Islet precursor cell (in vitro differentiated cells): ENCODE measurements around the gene GP1BA.

ENCODE experiments used
- DNase-seq: peaks from one replicate; pipeline ENCODE4 v3.0.0-alpha.2; 2018

GP1BA gene

GRCh38 chr17:4938688-4939545, 6.8 kb downstream of the GP1BA start:
- peak; percentile 45 for DNase-seq

- DNase-seq = no peak
Observed at GRCh38 chr17:4939546-4939795, 7.4 kb downstream of the GP1BA start.

GRCh38 chr17:4939796-4940554, 7.9 kb downstream of the GP1BA start, which contains the start of the genes RNF167 and SLC25A11:
Gene RNF167, plus strand, starts transcription at chr17:4940268. Its CDS starts 642 bp downstream, at chr17:4940910.
Gene SLC25A11, minus strand, starts transcription at chr17:4940046. Its CDS starts 136 bp downstream, at chr17:4939910.
- DNase-seq = peak; percentile 100

GRCh38 chr17:4940555-4941318, 8.7 kb downstream of the GP1BA start:
- DNase-seq = no peak

- DNase-seq = no peak
Observed at GRCh38 chr17:4941319-4941610, 9.2 kb downstream of the GP1BA start.

- DNase-seq = no peak
Observed at GRCh38 chr17:4942760-4943508, 10.9 kb downstream of the GP1BA start.

GRCh38 chr17:4944163-4944553, 12.1 kb downstream of the GP1BA start:
- DNase-seq = no peak

- no peak for DNase-seq
Observed at GRCh38 chr17:4944554-4945175, 12.6 kb downstream of the GP1BA start.

- DNase-seq = peak; percentile 97
Observed at GRCh38 chr17:4945176-4945943, 13.3 kb downstream of the GP1BA start.

- DNase-seq = no peak
Observed at GRCh38 chr17:4945944-4946280, 13.8 kb downstream of the GP1BA start.

GRCh38 chr17:4946312-4946976, 14.4 kb downstream of the GP1BA start:
- peak; percentile 45 for DNase-seq

GRCh38 chr17:4947010-4947410, 14.9 kb downstream of the GP1BA start:
- DNase-seq = no peak

GRCh38 chr17:4947411-4948165, 15.5 kb downstream of the GP1BA start:
- peak; percentile 82 for DNase-seq

GRCh38 chr17:4948166-4948930, 16.3 kb downstream of the GP1BA start, which contains the start of gene PFN1:
Gene PFN1, minus strand, starts transcription at chr17:4948530. Its CDS starts 136 bp downstream, at chr17:4948394.
- DNase-seq = peak; percentile 95

- DNase-seq = peak; percentile 95
Observed at GRCh38 chr17:4948931-4949320, 16.8 kb downstream of the GP1BA start.

GRCh38 chr17:4949321-4950074, 17.4 kb downstream of the GP1BA start:
- DNase-seq = peak; percentile 95

- DNase-seq = peak; percentile 78
Observed at GRCh38 chr17:4950075-4950745, 18.1 kb downstream of the GP1BA start.

- DNase-seq = no peak
Observed at GRCh38 chr17:4950746-4951204, 18.7 kb downstream of the GP1BA start, which contains the start of gene ENO3. Gene ENO3, plus strand, starts transcription at chr17:4951119. Its CDS starts 711 bp downstream, at chr17:4951830.
